Endothelial cell (in vitro differentiated cells): Measurements from ENCODE around the gene TNRC6A. TPM values are rescaled to one million over a fixed set of nuclear protein-coding genes. Genes with fewer than 3 reads are reported as not detected.

Source experiments
- DNase-seq: peaks from one replicate; pipeline ENCODE4 v3.0.0; 2021; ENCODE audit warnings: low spot score
- H3K27ac Mint-ChIP-seq: one replicate; pipeline ENCODE4 v1.8.0; 2021; ENCODE audit warnings: mixed read lengths, inconsistent platforms; ENCODE audit not compliant: unreplicated experiment
- H3K27me3 Mint-ChIP-seq: one replicate; pipeline ENCODE4 v1.8.0; 2021; ENCODE audit warnings: mild to moderate bottlenecking, moderate library complexity, mixed read lengths, inconsistent platforms; ENCODE audit not compliant: unreplicated experiment
- H3K36me3 Mint-ChIP-seq: one replicate; pipeline ENCODE4 v1.8.0; 2021; ENCODE audit warnings: mild to moderate bottlenecking, low read depth, mixed read lengths, inconsistent platforms; ENCODE audit not compliant: unreplicated experiment
- H3K4me1 Mint-ChIP-seq: one replicate; pipeline ENCODE4 v1.8.0; 2021; ENCODE audit warnings: mild to moderate bottlenecking, mixed read lengths, inconsistent platforms; ENCODE audit not compliant: unreplicated experiment
- H3K4me3 Mint-ChIP-seq: one replicate; pipeline ENCODE4 v1.8.0; 2021; ENCODE audit warnings: mild to moderate bottlenecking, mixed read lengths, inconsistent platforms; ENCODE audit not compliant: unreplicated experiment
- H3K9me3 Mint-ChIP-seq: one replicate; pipeline ENCODE4 v1.8.0; 2021; ENCODE audit warnings: mixed read lengths, inconsistent platforms; ENCODE audit not compliant: unreplicated experiment
- CTCF ChIP-seq: fragments of 200-600 bp; sonication (generic); IDR thresholded peaks from one replicate; pipeline ENCODE4 v1.5.0; 2021; ENCODE audit warnings: antibody characterized with exemption; ENCODE audit not compliant: unreplicated experiment
- total RNA-seq: library from RNA; stranded (reverse); fragmentation: NEBNext Ultra II Directional; extraction: Animal tissue kit (Norgen Biotek cat#: 25700); gene quantifications from one replicate; pipeline ENCODE4 v1.2.1, GENCODE V29; 2021; ENCODE audit not compliant: unreplicated experiment

The TNRC6A gene
- total RNA-seq, 1 donor from 2014 or later, result 60.5 TPM

- Mint-ChIP-seq H3K4me1 (no peaks in the 10 kb centered on the region), H3K36me3 (peaks cover 3% of the 10 kb centered on the region), H3K27me3 (no peaks in the 10 kb centered on the region), H3K27ac (no peak overlapping the region), H3K9me3 (no peaks in the 10 kb centered on the region), H3K4me3 (no peak overlapping the region)
- no peak for DNase-seq
- no peak for TF ChIP-seq CTCF
These were observed 35.5 kb downstream of the TNRC6A start for GRCh38 chr16:24764916-24765315.

- H3K27ac Mint-ChIP-seq, result no peak overlapping the region
These were observed 36.6 kb downstream of the TNRC6A start for GRCh38 chr16:24766057-24766456.

GRCh38 chr16:24769806-24770205 is 40.4 kb downstream of the TNRC6A start:
- H3K36me3 Mint-ChIP-seq, result peaks cover 4% of the 10 kb centered on the region
- H3K27me3 Mint-ChIP-seq, result no peaks in the 10 kb centered on the region
- H3K4me1 Mint-ChIP-seq, result no peaks in the 10 kb centered on the region
- peak overlapping the region; percentile 18 for H3K27ac Mint-ChIP-seq
- no peak overlapping the region for H3K4me3 Mint-ChIP-seq
- TF ChIP-seq CTCF, result no peak
- DNase-seq, result no peak
- no peaks in the 10 kb centered on the region for H3K9me3 Mint-ChIP-seq

More at GRCh38 chr16:24766057-24766456, 36.6 kb downstream of the TNRC6A start:
- Mint-ChIP-seq H3K9me3 (no peaks in the 10 kb centered on the region), H3K4me1 (no peaks in the 10 kb centered on the region), H3K27me3 (no peaks in the 10 kb centered on the region), H3K4me3 (no peak overlapping the region), H3K36me3 (peaks cover 3% of the 10 kb centered on the region)
- TF ChIP-seq CTCF, result no peak
- DNase-seq, result no peak

- peaks cover 4% of the 10 kb centered on the region for H3K36me3 Mint-ChIP-seq
- no peaks in the 10 kb centered on the region for H3K9me3 Mint-ChIP-seq
- DNase-seq, result no peak
- H3K4me1 Mint-ChIP-seq, result no peaks in the 10 kb centered on the region
- H3K27ac Mint-ChIP-seq, result no peak overlapping the region
- no peak overlapping the region for H3K4me3 Mint-ChIP-seq
- no peak for TF ChIP-seq CTCF
- no peaks in the 10 kb centered on the region for H3K27me3 Mint-ChIP-seq
These were observed 41.8 kb downstream of the TNRC6A start for GRCh38 chr16:24771132-24771778.

GRCh38 chr16:24771779-24772157 is 42.3 kb downstream of the TNRC6A start:
- no peak for TF ChIP-seq CTCF
- Mint-ChIP-seq H3K9me3 (no peaks in the 10 kb centered on the region), H3K27me3 (no peaks in the 10 kb centered on the region), H3K27ac (no peak overlapping the region), H3K4me1 (no peaks in the 10 kb centered on the region), H3K36me3 (peaks cover 4% of the 10 kb centered on the region), H3K4me3 (no peak overlapping the region)
- no peak for DNase-seq
